GM10266 (cell line): Measurements from ENCODE around the gene HIVEP3.

Experiments
- DNase-seq: peaks from one replicate; pipeline ENCODE4 v3.0.0; 2012; ENCODE audit errors: extremely low spot score
- TF ChIP-seq, protein P1 (sequence below): IDR thresholded peaks from 2 replicates; pipeline ENCODE4 v1.5.1; 2012; ENCODE audit warnings: mild to moderate bottlenecking, low read depth; ENCODE audit not compliant: control insufficient read depth, insufficient read depth; ENCODE audit errors: missing control alignments

HIVEP3 gene

DNA sequence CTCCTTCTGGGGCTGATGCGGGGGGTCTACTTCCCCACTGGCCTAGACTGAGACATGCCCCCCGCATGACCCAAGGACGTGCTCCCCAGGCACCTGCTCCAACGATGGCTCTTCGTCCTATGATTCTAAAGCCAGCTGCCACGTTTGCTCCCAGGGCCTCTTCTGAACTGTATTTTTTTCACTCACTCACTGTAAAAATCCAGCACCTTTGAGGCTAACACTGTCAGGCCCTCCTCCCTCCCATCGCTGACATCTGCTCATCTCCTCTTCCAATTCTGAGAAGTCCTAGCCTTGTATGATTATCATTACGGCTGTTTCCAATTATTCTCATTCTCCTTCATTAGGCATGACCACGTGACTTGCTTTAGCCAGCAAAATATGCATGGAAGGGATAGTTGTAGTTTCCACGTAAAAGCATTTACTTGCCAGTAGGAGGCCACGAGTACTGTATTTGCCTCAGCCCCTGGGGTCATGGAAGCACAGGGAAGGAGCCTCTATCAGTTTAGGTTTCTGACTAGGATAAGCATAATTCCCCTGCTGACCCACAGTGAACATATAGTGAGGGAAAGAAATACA is 415.1 kb downstream of the HIVEP3 start:
- TF ChIP-seq, protein P1, sequence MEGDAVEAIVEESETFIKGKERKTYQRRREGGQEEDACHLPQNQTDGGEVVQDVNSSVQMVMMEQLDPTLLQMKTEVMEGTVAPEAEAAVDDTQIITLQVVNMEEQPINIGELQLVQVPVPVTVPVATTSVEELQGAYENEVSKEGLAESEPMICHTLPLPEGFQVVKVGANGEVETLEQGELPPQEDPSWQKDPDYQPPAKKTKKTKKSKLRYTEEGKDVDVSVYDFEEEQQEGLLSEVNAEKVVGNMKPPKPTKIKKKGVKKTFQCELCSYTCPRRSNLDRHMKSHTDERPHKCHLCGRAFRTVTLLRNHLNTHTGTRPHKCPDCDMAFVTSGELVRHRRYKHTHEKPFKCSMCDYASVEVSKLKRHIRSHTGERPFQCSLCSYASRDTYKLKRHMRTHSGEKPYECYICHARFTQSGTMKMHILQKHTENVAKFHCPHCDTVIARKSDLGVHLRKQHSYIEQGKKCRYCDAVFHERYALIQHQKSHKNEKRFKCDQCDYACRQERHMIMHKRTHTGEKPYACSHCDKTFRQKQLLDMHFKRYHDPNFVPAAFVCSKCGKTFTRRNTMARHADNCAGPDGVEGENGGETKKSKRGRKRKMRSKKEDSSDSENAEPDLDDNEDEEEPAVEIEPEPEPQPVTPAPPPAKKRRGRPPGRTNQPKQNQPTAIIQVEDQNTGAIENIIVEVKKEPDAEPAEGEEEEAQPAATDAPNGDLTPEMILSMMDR: no peak
- no peak for DNase-seq

DNA sequence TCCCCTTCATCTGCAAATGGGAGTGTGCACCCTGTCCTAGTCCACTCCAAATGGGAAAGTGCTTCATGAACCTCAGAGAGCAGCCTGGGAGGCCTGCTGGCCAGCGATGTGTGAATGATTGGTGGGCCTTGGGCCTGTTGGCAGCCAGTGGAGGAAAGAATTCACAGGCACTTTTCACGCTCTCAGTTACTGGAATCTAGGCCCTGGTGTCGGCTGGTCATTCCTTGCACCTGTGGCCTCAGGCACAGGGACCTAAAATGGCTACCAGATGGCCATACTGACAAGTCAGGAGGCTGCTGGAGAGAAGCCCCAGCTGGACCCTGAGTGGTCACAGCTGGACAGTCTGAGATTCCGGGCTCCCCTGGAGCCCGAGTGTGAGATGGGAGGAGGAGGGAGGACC is 415.8 kb downstream of the HIVEP3 start:
- TF ChIP-seq, protein P1: no peak
- DNase-seq: no peak

DNA sequence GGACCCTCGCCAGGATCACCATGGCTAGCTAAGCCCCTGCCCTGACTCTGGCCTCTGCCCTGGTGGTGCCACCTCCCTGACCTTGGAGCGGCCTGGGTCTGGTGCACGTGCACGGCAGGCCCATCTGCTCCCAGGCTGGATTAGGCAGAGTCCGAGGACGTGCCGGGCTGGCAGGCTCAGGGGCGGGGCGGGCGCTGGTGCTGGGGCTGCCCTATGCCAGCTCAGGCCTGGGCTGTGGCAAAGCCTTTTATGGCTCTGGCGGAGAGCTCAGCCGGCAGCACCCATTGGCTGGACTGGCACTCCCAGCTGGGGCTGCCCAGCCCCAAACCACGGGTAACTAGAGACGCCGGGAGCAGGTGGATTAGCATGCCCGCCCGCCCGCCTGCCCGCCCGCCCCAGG is 417.1 kb downstream of the HIVEP3 start:
- DNase-seq: no peak
- TF ChIP-seq, protein P1: no peak

DNA sequence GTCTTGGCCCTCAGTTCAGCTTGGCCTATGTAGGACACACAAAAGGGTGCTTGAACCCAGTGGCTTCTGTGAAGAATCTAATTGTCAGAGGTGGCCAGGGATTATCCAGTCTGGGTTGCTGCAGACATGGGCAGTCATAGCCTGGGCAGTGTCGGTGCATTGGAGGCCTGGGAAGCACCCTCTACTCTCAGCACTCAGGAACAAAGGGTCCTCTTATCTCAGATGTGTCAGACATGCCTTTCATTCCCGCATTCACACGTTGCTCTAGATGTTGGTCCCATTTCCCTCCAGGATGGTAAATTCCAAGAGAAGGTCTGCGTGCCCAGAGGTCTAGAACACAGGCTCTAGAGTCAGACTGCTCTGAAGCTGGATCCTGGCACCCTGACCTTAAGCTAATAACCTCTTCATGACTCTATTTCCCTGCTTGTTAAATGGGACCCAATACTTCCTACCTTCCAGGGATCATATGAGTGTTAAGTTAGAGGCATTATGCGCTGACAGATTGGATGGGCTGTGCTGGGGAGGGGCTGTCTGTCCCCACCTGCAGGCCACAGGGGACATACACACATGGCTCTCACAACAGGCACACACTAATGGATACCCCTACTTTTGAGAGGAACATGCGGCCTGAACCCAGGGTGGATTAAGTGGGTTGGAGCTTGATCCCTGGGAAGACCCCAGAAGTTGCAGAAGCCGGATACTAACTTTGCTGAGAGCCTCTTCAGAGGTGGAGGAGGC is 417.8 kb downstream of the HIVEP3 start:
- TF ChIP-seq, protein P1: no peak
- DNase-seq: no peak

DNA sequence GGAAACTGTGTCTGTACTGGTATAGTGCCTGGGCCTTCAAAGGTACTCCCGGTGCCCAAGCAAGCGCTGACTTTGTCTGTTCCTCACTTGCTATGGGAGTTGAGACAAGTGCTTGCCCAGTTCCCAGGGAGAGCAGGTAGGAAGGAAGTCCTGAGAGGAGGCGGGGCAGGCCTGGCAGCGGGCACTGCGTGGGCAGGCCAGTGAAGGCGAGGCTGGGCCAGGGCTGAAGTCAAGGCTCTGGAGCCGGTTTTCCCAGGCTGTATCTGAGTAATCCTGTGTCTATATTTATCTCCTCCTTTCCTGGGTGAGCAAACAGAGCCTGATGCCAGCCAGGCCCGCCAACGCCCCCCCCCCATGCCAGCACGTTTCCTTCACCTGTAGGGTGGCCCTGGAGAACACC is 418.3 kb downstream of the HIVEP3 start:
- no peak for DNase-seq
- TF ChIP-seq, protein P1: no peak

DNA sequence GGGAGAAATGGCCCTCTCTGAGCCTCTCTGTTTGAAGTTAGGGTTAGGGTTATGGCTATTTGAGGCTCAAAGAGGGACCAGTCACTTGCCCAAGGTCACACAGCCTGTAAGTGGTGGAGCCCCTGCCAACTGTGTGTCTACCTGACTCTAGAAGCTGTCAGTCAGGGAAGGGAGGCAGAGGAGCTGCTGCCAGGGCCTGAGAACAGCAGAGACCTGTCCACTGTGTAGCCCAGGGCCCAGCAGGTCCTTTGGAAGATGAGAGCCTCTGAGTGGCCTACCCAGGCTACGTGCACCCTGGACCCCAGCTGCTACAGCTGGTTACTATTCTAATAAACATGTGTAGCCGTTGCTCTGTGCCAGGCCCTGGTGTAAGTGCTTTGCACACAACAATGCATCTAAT is 419.1 kb downstream of the HIVEP3 start:
- no peak for DNase-seq
- TF ChIP-seq, protein P1: no peak

DNA sequence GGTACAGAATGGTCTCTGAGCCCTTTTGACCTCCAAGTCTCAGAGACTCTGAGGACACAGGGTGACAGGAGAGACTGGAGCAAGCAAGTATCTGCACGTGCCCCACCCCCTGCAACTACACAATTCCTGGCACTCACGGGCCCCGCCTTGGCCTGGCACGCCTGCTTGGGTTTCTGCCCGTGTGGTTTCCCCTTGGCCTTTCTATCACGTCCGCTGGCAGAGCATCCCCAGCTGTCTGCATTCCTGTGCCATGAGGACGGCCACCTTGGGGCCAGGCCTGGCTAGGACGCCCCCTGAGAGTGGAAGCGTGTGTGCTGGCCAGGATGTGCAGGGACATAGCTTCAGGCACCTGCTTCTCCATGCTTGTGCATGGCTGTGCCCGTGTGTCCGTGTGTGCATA is 419.9 kb downstream of the HIVEP3 start:
- no peak for DNase-seq
- TF ChIP-seq, protein P1: no peak
